ENCODE measurements around the gene LGI4.

Gene LGI4

DNA sequence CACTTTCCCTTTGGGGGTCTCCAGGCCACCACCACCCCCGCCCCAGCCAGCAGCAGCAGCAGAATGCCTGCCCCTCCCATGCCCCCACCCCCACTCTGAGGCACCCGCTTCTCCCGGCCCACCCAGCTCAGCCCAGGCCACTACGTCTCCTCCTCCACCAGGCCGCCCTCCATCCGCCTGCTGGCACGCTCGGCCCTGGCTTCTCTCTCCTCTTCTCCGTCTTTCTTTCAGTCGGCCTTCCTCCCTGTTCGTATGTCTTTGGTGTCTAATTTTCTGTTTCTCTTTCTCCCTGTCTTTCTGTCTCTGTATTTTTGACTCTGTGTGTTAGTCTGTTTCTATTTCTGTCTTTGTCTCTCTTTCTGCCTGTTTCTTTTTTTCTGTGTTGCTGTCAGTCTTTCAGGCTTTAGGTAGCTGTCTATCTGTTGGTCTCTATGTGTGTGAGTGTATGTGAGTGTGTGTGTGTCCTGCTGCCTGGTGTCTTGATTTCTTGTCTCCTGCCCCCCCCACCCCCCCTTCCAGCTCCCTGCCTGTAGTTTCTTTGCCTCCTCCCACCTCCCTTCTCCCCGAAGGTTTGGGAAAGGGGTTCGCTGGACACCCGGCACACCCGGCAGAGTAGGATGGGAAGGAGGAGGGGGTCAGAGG lies at the start of gene LGI4:
Gene LGI4, minus strand, starts transcription at position 459 of the 642 bp plus-strand sequence. Its CDS starts 379 bp downstream, at position 80.
- FAIRE-seq (no peak), DNase-seq (ENCODE audit: extremely low spot score, insufficient read length, low read depth) (no peak)

DNA sequence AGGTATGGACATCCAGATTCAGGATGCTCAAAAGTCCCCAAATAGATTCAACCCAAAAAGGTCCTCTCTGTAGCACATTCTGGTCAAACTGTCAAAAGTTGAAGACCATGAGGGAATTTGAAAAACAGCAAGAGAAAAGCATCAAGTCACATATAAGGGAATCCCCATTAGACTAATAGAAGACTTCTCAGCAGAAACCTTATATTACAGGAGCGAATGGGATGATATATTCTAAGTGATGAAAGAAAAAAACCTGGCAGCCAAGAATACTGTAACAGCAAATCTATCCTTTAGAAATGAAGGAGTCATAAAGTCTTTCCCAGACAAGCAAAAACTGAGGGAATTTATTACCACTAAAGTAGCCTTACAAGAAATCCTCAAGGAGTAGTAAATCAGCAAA lies 49.4 kb upstream of the LGI4 start:
- DNase-seq (ENCODE audit: extremely low spot score, insufficient read length, low read depth) (no peak), FAIRE-seq (no peak)

DNA sequence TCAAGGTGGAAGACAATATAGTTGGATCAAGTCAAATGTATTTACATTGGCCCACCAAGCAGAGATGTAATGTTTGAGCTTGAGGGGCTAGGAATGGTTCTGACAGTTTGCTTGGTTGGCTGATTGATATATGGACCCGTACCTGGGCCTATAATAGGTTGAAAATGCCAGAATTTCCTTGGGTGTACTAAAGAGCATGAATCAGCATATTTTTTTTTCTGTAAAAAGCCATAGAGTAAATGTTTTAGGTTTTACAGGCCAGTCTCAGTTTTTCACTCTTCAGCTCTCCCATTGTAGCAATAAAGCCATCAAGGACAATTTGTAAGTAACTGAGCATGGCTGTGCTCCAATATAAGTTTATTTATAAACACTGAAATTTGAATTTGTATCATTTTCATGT lies 46.5 kb upstream of the LGI4 start:
- FAIRE-seq (no peak), DNase-seq (ENCODE audit: extremely low spot score, insufficient read length, low read depth) (no peak)

DNA sequence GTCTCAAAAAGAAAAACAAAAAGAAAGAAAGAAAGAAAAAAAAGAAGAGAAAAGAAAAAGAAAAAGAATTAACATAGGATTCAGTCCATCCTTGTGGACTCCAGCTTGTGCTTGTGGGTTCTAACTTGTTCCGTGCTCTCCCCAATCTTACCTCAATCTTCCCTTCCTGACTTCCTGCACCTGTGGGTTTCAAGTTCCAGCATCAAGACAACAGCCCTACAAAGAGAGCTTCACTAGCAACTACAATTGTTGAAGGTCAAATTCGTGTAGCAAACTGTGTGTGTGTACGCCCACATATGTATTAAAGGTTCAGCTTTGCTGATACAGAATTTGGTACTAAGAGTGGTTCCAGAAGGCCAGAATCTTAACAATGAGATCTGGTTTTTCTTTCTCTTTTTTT lies 45.0 kb upstream of the LGI4 start:
- no peak for DNase-seq (ENCODE audit: extremely low spot score, insufficient read length, low read depth)
- FAIRE-seq, result no peak

DNA sequence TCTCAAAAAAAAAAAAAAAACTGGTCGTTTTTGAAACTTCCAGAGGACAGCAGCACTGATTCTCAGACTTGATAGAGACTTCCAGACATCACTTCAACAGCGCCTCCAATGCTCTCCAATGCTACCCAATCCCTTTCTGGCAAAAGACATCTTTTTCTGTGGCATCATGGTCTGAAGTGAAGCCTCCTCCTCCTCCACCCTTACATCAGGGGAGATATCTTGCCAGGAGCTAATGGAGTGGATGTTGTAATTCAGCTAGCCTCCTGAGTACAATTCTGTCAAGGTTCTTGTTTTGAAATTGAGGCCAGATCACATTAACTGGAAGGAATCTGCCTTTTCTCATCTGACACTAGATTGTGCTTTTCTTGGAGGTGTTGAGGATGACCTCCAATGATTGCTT lies 43.8 kb upstream of the LGI4 start:
- FAIRE-seq, result no peak
- no peak for DNase-seq (ENCODE audit: extremely low spot score, insufficient read length, low read depth)

DNA sequence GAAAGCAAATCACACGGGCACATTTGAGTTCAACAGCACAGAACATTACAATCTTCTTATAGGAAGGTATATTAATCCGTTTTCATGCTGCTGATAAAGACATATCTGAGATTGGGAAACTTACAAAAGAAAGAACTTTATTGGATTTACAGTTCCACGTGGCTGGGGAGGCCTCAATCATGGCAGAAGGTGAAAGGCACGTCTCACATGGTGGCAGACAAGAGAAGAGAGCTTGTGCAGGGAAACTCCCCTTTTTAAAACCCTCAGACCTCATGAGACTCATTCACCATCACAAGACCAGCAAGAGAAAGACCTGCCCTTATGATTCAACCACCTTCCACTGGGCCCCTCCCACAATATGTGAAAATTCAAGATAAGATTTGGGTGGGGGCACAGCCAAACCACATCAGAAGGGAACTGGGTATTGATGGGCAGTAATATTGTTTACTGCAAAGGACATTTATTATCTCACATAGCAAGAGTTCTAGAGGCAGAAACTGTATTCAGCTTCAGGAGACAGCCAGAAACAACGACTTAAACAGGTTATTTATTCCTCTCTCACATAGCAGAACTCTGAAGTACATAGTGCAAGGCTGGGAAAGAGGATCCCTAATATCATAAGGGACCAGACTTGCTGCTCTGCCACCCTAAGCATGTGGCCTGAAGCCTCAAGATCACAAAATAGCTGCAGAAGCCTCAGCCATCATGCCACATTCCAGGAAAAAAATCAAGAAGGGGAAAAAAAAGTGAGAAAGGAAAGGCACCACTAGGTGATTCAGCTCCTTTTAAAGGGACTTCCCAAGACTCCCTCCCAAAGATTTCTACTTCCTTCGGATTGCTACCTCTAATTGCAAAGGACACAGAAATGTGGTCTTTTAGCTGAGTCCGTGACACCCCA lies 42.8 kb upstream of the LGI4 start:
- DNase-seq (ENCODE audit: extremely low spot score, insufficient read length, low read depth), result no peak
- FAIRE-seq, result no peak

DNA sequence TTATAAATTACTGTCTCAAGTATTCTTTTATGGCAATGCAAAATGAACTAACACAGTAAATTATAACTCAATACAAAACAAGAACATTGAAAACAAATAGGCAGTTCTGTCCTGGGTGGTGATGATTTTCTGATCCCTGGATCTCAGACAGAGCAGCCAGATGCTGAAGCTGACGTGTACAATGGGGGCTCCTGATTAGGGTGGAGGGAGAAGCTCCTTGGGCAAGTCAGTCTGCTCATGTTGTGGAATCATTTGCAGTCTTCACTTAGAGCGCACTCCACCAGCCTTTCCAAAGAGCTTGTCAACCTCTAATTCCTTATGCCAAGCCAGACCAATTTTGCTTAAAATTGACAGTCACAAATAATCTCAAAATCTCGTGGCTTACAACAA lies 41.3 kb upstream of the LGI4 start:
- FAIRE-seq, result no peak

DNA sequence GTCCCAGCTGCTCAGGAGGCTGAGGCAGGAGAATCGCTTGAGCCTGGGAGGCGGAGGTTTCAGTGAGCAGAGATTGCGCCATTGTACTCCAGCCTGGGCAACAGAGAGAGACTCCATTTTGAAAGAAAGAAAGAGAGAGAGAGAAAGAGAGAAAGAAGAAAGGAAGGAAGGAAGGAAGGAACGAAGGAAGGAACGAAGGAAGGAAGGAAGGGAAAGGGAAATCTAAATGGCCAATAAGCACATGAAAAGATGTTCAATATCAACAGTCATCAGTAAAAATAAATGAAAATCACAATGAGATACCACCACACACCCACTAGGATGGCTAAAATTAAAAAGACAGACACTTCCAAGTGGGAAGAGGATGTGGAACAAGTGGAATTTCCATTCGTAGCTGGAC lies 39.4 kb upstream of the LGI4 start:
- DNase-seq (ENCODE audit: extremely low spot score, insufficient read length, low read depth) (no peak), FAIRE-seq (no peak)

More for the DNA sequence above, 41.3 kb upstream of the LGI4 start:
- no peak for DNase-seq (ENCODE audit: extremely low spot score, insufficient read length, low read depth)

DNA sequence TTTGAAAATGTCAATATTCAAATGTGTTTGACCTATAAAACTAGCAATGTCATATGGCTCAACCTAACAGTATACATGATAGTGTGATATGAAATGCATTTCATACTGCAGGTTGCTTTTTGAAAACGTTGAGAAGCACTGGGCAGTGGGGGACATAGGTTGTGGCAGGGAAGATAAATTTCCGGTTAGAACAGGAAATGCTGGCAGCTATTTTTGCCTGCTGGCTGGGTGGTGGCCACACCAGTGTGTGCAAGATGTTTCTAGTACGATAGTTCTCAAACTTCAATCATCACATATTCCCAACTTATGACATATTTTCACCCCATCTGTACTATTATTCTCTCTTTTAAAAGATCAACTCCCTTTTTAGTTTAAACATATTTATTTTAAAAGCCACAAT lies 36.9 kb upstream of the LGI4 start:
- no peak for DNase-seq (ENCODE audit: extremely low spot score, insufficient read length, low read depth)
- FAIRE-seq, result no peak

DNA sequence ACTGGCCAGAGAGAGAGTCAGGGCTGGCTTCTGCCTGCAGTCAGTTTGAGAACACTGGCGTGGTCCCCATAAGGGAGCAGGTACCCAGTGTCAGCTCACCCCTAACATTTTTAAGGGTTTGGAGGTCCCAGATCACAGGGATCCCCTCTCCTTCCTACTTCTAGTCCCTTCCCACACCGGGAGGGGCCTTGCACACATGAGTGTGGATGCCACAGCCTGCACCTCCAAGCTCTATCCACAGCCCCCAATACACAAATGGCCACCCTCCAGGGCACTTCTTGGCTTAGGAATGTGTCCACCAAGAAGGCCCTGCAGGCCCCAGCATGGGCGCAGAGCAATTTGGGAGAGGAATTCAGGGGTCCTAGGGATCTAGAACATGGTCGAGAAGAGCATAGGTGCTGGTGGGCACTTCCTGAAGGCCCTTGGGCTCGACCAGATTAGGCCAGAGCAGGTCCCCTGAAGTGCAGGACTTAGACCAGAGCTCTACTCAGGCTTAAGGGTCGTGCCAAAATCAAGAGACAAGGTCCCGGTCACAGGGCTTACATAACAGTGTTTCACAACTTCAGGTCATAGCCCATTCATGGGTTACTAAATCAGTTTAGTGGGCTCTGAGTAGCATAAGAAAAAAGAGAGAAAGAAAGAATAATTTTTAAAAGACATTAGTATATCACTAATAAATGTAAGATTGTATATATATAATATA lies 35.7 kb upstream of the LGI4 start:
- DNase-seq (ENCODE audit: extremely low spot score, insufficient read length, low read depth), result no peak
- no peak for FAIRE-seq

DNA sequence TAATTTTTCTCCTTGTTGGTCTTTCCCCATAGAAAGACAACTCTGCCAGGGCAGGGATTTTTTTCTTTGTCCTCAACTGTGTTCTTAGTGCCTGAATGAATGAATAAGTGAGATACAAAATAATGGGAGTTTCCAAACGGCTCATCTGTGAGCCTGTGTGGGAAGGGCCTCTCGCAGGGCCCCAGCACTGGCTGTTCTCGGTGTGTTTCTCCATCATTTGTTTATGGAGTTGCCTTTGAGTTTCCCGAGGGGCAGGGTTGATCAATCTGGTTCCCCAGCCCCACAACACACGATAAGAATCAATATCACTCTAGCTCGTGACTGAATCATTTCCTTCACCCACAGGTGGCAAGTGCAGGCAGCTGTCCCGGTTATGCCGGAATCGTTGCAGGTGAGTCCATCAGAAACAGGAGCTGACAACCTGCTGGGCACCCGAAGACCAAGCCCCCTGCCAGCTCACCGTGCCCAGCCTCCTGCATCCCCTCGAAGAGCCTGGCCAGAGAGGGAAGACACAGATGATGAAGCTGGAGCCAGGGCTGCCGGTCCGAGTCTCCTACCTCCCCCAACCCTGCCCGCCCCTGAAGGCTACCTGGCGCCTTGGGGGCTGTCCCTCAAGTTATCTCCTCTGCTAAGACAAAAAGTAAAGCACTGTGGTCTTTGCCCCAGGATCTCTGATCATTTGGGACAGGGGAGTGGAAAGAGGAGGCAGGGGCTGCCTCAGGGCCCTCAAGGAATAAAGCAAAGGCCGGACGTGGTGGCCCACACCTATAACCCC lies 34.5 kb upstream of the LGI4 start:
- DNase-seq (ENCODE audit: extremely low spot score, insufficient read length, low read depth) (no peak), FAIRE-seq (no peak)

DNA sequence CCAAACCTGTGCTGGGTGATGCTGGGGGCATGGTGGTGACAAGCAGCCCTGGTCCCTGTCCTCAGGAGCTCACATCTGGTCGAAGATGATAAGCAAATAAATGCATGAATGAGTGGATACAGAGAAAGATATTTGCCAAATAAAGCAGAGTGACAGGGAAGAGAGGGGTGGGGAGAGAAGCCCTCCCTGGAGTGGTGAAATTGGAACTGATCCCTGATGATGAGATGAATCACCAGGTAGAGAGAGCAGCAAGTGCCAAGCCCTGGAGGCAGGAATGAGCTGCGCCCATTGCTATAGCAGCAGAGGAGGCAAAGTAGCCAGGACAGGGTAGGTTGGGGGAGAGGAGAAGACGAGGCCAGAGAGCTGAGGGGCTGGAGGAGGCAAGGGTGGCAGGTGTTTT lies 33.3 kb upstream of the LGI4 start:
- DNase-seq (ENCODE audit: extremely low spot score, insufficient read length, low read depth) (no peak), FAIRE-seq (no peak)

DNA sequence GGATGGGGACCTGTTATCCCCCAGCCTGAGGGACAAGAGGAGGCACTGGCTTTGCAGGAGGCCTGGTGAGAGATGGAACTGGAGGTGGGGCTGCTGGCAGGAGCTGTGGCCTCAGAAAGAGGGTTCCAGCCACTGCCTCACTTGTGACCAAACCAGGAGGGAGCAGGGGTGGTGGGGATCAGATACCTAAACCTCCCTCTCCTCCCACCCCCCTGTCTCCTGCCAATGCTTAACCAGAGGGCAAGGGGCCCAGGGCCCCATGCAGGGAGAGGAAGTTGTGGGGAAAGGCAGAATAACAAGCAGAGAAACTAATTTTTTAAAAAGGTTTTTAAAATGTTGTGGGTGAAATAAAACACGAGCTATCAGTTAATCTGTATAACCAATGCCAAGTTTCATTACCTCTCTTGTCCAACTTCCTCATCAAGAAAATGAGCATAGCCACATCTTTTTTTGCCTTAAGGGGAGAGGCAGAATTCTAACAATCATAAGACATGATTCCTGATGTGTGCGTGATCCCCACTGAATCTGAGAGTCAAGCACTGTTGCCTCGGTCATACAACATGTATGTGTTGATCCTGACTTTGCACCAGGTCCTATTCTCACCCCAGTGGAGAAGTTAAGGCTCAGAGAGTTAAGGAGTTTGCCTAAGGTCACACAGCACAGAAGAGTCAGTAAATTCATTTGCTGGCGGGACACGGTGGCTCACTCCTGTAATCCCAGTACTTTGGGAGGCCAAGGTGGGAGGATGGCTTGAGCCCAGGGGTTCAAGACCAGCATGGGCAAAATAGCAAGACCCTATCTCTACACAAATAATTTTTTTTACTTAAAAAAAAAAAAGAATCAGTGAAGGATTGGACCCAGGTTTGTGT lies 32.6 kb upstream of the LGI4 start:
- DNase-seq (ENCODE audit: extremely low spot score, insufficient read length, low read depth) (no peak), FAIRE-seq (no peak)

DNA sequence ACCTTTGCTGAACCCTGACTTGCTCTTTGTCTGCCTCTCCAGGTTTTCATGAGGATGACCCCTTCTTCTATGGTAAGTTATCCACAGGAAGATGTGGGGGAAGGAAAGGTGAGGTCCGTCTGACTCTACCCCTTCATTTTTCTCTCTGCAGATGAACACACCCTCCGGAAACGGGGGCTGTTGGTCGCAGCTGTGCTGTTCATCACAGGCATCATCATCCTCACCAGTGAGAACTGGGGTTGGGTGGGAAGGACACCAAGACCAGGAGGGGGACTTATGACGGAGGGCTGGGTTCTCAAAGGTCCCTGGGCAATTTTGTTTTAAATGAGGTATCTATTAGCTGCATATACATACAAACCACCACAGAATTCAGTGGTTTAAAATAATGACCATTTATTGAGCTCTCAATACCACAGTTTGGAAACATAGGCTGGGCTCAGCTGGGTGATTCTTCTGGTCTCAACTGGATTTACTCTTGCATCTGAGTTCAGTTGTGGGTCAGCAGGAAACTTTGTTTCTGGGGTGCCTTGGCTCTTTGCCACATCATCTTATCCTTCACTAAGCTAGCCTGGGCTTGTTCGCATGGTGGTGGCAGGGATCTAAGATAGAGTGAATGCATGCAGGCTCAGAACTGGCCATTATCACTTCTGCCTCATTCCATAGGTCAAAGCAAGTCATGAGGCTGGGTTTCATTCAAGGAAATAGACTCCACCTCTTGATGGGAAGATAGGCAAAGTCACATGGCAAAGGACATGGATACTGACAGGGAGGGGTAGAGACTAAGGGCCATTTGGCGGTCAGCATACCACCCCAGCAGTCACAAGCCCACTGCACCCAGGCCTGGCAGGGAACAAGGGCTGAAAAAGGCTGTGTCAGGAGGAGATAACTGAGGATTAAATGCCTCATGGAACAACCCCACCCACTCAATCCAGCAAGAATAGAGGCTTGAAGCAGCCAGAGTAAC lies 31.5 kb upstream of the LGI4 start:
- FAIRE-seq, result no peak
- DNase-seq (ENCODE audit: extremely low spot score, insufficient read length, low read depth), result no peak

DNA sequence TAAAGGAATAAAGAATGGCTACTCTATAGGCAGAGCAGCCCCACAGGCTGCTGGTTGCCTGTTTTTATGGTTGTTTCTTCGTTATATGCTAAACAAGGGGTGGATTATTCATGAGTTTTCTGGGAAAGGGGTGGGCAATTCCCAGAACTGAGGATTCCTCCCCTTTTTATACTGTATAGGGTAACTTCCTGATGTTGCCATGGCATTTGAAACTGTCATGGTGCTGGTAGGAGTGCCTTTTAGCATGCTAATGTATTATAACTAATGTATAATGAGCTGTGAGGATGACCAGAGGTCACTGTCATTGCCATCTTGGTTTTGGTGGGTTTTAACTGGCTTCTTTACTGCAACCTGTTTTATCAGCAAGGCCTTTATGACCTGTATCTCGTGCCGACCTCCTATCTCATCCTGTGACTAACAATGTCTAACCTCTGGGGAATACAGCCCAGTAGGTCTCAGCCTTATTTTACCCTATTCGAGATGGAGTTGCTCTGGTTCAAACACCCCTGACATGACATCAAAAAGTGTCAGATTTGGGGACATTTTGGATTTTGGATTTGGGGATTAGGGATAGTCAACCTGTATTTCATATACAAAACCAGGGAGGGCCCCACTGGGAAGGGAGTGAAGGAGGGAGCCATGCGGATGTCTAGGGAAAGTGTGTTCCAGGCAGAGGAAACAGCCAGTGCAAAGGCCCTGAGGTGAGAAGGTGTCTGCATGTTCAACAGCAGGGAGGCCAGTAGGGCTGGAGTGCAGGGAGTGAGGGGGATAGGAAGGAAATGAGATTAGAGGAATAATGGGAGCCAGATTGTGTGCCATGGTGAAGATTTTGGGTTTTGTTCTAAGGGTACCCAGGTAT lies 30.6 kb upstream of the LGI4 start:
- FAIRE-seq, result no peak

DNA sequence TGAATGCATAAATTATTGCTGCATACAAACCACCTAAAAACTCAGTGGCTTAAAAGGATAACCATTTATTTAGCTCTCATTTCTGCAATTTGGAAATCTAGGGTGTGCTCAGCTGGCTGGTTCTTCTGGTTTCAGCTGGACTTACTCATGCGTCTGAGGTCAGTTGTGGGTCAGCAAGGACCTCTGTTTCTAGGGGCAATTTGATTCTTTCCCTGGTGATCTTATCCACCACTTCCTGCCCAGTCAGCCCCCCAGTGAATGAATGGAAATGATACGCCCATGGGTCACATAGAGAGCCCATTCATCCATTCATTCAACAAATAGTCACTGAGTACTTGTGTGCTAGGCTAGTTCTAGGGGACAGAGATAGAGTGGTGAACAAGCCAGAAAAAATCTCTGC lies 29.6 kb upstream of the LGI4 start:
- FAIRE-seq, result no peak
- no peak for DNase-seq (ENCODE audit: extremely low spot score, insufficient read length, low read depth)

More for the DNA sequence above, 30.6 kb upstream of the LGI4 start:
- no peak for DNase-seq (ENCODE audit: extremely low spot score, insufficient read length, low read depth)

All from GM18507 (cell line).